Measurements from ENCODE around the gene HACE1. TPM values are rescaled to one million over a fixed set of nuclear protein-coding genes. Genes with fewer than 3 reads are reported as not detected.
A peak's percentile ranks its signal among the peaks of the same experiment; 100 is the strongest.

The HACE1 gene
- total RNA-seq, 1 experiment from 2014 or later, result 4.3 TPM

- TF ChIP-seq CTCF (conservative IDR thresholded peaks at IDR 0.05; ENCODE audit: low read depth, low read length) (no peak), EZH2 (IDR thresholded peaks at IDR 0.05; ENCODE audit: low read length, unreplicated experiment) (no peak), EZH2phosphoT487 (IDR thresholded peaks at IDR 0.05; ENCODE audit: borderline replicate concordance, low read length) (no peak)
- Histone ChIP-seq H3K9ac (ENCODE audit: low read length) (no peak overlapping the region), H3K4me3 (ENCODE audit: low read length) (no peak overlapping the region), H3K27me3 (ENCODE audit: low read length) (no peaks in the 10 kb centered on the region), H3K79me2 (ENCODE audit: low read length) (no peaks in the 10 kb centered on the region), H3K36me3 (ENCODE audit: low read depth, low read length) (no peaks in the 10 kb centered on the region; the same call in 1 of the 2 replicates), H3K9me3 (ENCODE audit: low read length) (no peaks in the 10 kb centered on the region), H3K9me2 (replicated peaks; ENCODE audit: low read length) (no peaks in the 10 kb centered on the region), H3K4me1 (ENCODE audit: insufficient read depth, low read length) (0 out of 2 replicates have a peak, but pooled peaks cover 3% of the 10 kb centered on the region), H3F3A (ENCODE audit: low read length, unreplicated experiment) (no peaks in the 10 kb centered on the region), H3K4me2 (ENCODE audit: low read length) (no peak overlapping the region), H2AFZ (ENCODE audit: low read length) (no peak overlapping the region), H3K27ac (ENCODE audit: low read length) (no peak overlapping the region), H4K20me1 (ENCODE audit: low read length) (no peaks in the 10 kb centered on the region)
- no peak for ATAC-seq
- POLR2A ChIA-PET (ENCODE audit: unreplicated experiment), result no interaction called here
- DNase-seq, result no peak
- BruUV-seq (replicated peaks), result no TSS peak
- intact Hi-C loops (cut with micrococcal nuclease), result loop anchor here (1.0 kb wide), 1 partner anchor 87 kb away; no protein-coding TSS in a partner anchor
- CTCF ChIA-PET, result interaction anchor here (0.6 kb wide), 1 partner anchor 87 kb away, joined by 3 read pairs; no protein-coding TSS in a partner anchor
Measured at GRCh38 chr6:104683809-104684208, 175.9 kb downstream of the HACE1 start.

GRCh38 chr6:104682722-104683643 lies 176.7 kb downstream of the HACE1 start:
- H3K27ac ChIP-seq (ENCODE audit: low read length), result no peak overlapping the region
- ChIA-PET CTCF (interaction anchor here (0.6 kb wide), 1 partner anchor 87 kb away, joined by 3 read pairs; no protein-coding TSS in a partner anchor), POLR2A (ENCODE audit: unreplicated experiment) (no interaction called here)
- H3K9ac ChIP-seq (ENCODE audit: low read length), result no peak overlapping the region
- no peaks in the 10 kb centered on the region for H3K9me3 ChIP-seq (ENCODE audit: low read length)
- H3K9me2 ChIP-seq (replicated peaks; ENCODE audit: low read length), result no peaks in the 10 kb centered on the region
- 0 out of 2 replicates have a peak overlapping the region, but pooled peaks have one; percentile 26 for H3K4me2 ChIP-seq (ENCODE audit: low read length)
- TF ChIP-seq CTCF (conservative IDR thresholded peaks at IDR 0.05; ENCODE audit: low read depth, low read length) (peak; percentile 91), EZH2phosphoT487 (IDR thresholded peaks at IDR 0.05; ENCODE audit: borderline replicate concordance, low read length) (no peak), EZH2 (IDR thresholded peaks at IDR 0.05; ENCODE audit: low read length, unreplicated experiment) (no peak)
- peak overlapping the region; percentile 63 for H2AFZ ChIP-seq (ENCODE audit: low read length)
- intact Hi-C loops (cut with micrococcal nuclease), result loop anchor here (1.0 kb wide), 1 partner anchor 88 kb away; no protein-coding TSS in a partner anchor
- no peaks in the 10 kb centered on the region for H4K20me1 ChIP-seq (ENCODE audit: low read length)
- H3K27me3 ChIP-seq (ENCODE audit: low read length), result no peaks in the 10 kb centered on the region
- peak; percentile 67 for ATAC-seq
- peak; percentile 72 for DNase-seq
- no peaks in the 10 kb centered on the region for H3K79me2 ChIP-seq (ENCODE audit: low read length)
- H3F3A ChIP-seq (ENCODE audit: low read length, unreplicated experiment), result no peaks in the 10 kb centered on the region
- no peak overlapping the region for H3K4me3 ChIP-seq (ENCODE audit: low read length)
- no TSS peak for BruUV-seq (replicated peaks)
- no peaks in the 10 kb centered on the region; the same call in 1 of the 2 replicates for H3K36me3 ChIP-seq (ENCODE audit: low read depth, low read length)
- H3K4me1 ChIP-seq (ENCODE audit: insufficient read depth, low read length), result 0 out of 2 replicates have a peak, but pooled peaks cover 3% of the 10 kb centered on the region

All from PC-3 (cell line).